ENCODE measurements around the gene METTL14. TPM values are rescaled to one million over a fixed set of nuclear protein-coding genes. Genes with fewer than 3 reads are reported as not detected.

METTL14 gene
- polyA plus RNA-seq, 3 donors = 4.3 to 10.6 (median 7.5) TPM

DNA sequence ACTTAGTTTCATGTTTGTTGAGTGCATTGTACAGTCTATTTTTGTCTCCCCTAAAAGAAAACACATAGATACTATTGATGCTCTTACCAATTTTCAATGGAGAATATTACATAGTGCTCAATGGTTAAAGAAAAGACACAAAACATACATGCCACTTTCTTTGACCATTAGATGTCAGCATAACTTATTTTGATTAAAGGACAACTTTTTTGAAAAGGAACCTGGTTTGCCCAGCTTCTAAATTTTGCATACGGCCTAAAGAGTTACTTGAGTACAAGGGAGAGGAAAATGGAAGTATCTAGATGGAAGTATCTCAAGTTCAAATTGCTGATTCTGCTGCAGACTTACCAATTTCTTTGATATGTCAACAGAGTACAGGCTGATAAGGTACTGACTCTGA, 68.5 kb downstream of the METTL14 start:
- no peak overlapping the region for H3K27ac ChIP-seq (ENCODE audit: low read depth, low read length)
- WGBS, 3 donors = 70 to 79% (median 72%) methylated on average over 1 of the region's 1 CpG

DNA sequence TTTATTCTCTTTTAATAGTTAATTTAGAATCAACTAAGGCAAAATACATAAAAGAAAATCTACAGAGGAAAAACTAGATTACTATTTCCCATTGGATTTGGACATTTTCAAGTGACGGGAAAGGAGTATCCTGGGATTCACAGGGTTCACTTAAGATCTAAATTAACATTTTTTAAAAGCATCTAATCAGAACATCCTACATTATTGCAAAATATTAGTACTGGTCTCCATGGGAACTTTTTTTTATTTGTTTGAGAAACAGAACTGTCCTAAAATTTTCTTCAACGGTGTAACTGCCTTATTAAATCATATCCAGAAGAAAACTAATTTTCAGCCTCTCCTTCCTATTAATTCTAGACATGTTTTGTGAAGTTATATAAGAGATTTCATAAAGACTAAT, 69.7 kb downstream of the METTL14 start:
- 66 to 78% (median 73%) methylated on average over 2 of the region's 2 CpGs for WGBS, 3 donors

DNA sequence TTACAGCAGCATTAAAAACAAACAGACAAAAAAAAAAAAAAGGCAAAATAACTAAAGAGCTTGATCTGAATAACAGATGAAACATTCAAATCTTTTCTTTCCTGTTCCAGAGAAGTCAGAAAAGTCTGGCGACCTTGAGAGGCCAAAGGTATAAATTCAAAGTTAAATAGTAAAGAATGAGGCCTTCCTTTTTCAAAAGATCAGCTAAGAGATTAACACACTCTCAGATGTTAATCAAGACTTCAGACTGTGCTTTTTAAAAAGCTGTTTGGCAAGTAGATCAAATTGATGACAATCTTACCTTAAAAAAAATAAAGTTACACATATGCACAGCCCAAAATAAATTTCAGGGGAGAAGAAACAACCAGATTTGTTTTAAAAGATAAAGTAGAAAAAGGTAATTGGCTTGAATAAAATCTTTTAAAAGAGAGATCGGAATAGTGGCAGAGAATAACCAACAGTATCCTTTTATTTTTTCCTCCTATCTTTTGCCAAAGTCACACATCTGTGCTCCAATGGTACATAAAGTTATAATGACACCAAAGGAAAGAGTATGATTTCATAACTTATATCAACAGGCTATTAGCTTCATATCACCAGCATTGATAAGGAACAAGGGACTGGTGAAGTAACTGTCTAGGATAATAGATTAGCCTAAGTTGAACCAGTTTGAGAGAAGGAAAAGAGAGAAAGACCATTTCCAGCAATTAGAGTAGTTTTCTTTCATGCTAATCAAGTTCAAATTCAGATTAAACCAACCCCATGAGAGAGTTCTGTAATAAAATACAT, 70.4 kb downstream of the METTL14 start:
- no peak overlapping the region for H3K27ac ChIP-seq (ENCODE audit: low read depth, low read length)
- WGBS, 3 donors = 59 to 72% (median 67%) methylated on average over 2 of the region's 2 CpGs

More for the DNA sequence above, 69.7 kb downstream of the METTL14 start:
- no peak overlapping the region for H3K27ac ChIP-seq (ENCODE audit: low read depth, low read length)

DNA sequence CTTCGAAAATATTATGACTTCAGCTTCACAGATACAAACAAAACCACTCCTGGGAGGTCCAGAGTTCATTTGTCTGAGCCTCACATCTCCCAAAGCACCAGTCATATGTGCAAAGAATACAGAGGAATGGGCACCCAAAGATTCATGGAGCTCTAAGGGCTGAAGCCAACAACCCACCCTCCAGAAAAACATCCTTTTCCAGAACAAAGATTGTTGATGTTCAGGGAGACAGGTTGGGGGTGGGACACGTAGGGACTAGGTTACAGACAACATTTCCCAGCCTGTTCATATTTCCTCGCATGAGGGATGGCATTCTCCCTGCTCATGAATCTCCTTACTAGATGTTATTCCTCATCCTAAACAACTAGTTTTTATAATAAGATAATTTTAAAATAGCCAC, 71.2 kb downstream of the METTL14 start:
- 68 to 88% (median 75%) methylated on average over 3 of the region's 3 CpGs for WGBS, 3 donors
- H3K27ac ChIP-seq (ENCODE audit: low read depth, low read length) = no peak overlapping the region

DNA sequence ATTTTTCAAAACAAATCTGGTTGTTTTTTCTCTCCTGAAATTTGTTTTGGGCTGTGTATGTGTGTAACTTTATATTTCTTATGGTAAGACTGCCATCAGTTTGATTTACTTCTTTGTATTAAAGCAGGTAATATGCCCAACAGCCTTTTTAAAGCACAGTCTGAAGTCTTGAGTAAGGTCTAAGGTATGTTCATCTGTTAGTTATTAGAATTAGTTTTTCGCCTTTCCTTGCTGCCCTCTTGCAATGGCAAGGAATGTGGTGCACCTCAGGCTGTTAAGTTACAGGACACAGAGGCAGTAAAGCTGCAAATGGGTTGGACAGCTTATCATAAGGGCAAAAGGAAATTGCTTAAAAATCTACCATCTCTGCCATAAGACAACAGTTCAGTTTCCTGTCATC, 71.8 kb downstream of the METTL14 start:
- WGBS, 3 donors = 94 to 97% (median 97%) methylated on average over 1 of the region's 1 CpG
- H3K27ac ChIP-seq (ENCODE audit: low read depth, low read length) = no peak overlapping the region

DNA sequence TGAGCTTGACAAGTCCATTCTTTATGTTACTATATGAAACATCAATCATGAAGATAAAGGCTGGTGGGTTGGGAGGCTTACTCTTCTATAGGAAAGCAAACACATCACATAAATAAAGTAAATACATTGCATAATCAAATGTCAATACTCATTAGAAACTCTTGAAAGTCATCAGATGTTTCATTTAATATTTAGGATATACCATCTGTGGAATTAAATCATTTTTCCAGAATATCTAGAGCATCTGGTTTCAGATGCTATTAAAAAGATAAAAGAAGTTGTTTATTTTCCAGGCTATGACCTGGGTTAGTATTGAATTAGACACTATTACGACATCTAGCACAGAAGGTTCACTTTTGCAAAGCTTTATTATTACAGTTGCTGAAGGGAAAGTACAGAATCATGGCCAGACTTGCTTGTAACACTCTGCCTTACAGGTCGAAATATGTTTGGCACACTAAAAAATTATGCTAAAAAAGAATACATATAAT, 72.6 kb downstream of the METTL14 start:
- no peak overlapping the region for H3K27ac ChIP-seq (ENCODE audit: low read depth, low read length)
- WGBS, 3 donors = 42 to 63% (median 58%) methylated on average over 2 of the region's 2 CpGs

DNA sequence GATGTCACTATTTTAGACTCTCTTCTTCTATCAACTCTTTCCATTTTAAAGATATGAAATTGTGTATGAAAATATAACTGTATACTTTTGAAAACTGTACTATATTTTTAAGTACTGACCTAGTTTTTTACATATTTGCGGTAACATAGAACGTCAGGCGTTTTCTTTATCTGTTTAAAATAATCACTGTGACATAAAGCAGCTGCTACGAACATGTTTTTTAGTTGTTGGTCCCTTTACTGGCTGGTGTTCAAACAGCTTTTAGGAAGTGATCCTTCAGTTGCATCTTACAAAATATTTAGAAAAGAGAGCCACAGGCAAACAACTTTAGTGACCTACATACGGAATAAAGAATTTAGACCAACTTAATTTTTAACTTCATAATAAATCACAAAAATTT, 73.1 kb downstream of the METTL14 start:
- WGBS, 3 donors = 42 to 60% (median 59%) methylated on average over 5 of the region's 5 CpGs
- H3K27ac ChIP-seq (ENCODE audit: low read depth, low read length) = no peak overlapping the region

DNA sequence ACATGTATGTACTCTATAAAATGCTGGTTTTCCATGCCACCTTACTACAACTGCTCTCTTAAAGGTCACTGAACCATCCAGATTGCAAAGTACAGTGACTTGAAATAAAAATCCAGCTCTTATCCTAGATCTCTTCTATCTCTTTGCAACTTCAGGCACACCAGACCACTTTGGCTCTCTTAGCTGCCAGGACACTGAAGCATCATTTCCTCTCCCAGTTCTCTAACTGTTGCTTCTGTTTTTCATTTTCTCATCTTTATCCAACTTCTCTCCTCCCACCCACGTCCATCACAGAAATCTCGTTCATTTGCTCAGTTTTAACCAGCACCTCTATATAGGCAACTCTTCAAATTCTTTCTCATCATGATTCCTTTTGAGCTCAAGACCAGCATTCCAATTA, 74.3 kb downstream of the METTL14 start:
- WGBS, 3 donors = 51 to 73% (median 52%) methylated on average over 2 of the region's 2 CpGs
- no peak overlapping the region for H3K27ac ChIP-seq (ENCODE audit: low read depth, low read length)

DNA sequence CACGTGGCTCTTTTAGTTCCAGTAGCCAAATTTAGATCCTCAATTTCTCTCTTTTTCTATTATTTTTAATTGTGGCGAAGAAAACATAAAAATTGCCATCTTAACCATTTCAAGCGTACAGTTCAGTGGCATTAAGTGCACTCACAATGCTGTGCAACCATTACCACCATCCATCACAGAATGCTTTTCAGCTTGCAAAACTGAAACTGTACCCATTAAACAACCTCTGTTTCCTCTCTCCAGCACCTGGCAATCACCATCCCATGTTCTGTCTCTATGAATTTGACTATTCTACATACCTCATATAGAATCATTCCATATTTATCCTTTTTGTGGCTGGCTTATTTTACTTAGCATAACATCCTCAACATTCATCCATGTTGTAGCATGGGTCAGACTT, 74.9 kb downstream of the METTL14 start:
- no peak overlapping the region for H3K27ac ChIP-seq (ENCODE audit: low read depth, low read length)
- 87 to 95% (median 87%) methylated on average over 3 of the region's 3 CpGs for WGBS, 3 donors

DNA sequence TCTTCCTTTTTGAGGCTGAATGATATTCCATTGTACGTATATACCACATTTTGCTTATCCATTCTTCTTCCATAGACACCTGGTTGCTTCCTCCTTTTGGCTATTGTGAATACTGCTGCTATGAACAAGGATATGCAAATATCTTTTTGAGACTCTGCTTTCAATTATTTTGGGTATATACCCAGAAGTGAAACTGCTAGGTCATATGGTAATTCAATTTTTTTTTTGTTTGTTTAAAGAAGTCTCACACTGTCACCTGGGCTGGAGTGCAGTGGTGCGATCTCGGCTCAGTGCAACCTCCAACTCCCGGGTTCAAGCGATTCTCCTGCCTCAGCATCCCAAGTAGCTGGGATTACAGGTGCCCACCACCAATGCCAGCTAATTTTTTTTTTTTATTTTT, 75.3 kb downstream of the METTL14 start:
- no peak overlapping the region for H3K27ac ChIP-seq (ENCODE audit: low read depth, low read length)
- 96 to 98% (median 97%) methylated on average over 5 of the region's 5 CpGs for WGBS, 3 donors

DNA sequence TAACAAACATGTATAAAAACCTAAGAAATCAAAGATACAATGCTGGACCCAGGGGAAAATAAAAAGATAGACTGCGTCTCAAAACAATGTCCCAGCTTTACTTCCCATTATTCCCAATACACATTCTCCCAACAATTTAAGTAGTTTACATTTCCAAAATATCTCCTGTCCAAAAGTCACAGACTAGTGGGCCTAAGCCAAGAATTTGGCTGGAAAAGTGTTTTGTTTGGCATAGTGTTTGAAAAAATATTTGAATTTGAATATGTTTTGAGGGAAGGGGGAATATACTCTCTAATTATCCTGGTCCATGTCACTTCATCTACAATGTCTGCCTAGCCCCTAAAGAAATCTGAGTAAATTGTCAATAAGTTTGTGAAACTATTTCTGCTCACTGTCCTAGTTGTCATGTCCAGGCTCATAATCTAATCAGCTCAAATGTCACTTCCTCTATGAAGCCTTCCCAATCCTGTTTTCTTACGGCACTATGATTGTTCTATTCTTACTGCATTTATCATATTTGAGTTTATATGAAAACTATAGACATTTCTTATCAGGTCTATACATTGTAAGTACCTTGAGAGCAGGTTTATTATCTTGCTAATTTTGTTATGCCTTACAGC, 76.3 kb downstream of the METTL14 start:
- WGBS, 3 donors = 52 to 70% (median 66%) methylated on average over 2 of the region's 2 CpGs
- H3K27ac ChIP-seq (ENCODE audit: low read depth, low read length) = no peak overlapping the region

DNA sequence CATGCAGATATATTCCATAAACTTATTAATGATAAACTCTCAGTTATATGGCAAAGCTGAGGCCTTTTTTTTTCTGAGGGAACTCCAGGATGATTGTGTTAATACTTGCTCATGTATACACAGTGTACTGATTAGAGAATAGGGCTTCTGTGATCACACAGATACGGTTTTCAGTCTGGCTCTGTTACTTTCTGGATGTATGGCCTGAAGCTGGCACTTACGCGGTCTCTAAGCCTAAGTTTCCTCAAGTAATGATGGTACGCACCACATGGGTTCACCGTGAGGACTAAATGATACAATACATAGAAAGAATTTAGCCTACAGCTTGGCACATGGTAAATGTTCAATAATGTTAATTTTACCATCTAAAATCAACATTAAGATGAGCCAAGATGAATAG, 77.0 kb downstream of the METTL14 start:
- WGBS, 3 donors = 77 to 83% (median 77%) methylated on average over 5 of the region's 5 CpGs
- no peak overlapping the region for H3K27ac ChIP-seq (ENCODE audit: low read depth, low read length)

DNA sequence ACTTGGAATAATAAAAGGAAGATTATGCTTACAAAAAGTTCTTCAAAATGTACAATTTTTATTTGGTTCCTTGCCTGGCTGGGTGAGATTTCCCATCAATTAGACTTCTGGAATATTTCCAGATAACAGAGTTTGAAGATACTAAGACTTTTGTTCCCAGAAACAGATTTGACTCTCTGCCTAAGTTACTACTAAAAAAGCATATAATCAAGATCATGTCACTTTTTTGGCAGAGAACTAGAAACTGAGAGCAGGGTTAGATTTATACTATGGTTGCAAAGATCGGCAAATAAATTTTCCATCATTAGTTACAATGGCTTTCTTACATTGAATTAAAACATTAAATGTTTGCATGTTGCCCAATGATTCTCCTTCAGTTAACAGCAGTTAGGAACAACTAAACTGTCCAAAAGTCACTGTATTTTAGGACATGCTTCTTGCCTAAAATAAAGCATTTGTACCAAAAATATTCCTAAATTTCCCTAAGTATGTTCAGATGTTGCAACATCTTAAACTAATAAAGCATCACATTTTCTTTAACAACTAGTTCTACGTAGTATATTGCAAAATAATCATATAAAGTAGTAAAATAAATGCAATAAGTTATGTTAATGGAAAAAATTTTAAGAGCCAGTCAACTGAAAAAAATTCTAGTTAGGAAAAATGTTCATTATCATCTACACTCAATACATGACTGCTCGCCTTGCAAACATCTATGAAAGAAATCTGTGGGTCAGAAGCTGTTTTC, 77.7 kb downstream of the METTL14 start:
- no peak overlapping the region for H3K27ac ChIP-seq (ENCODE audit: low read depth, low read length)
- WGBS, 3 donors = 55 to 69% (median 64%) methylated on average over 3 of the region's 3 CpGs

Other genes with a start within 250 kb of the METTL14 start
- 10 to 100 TPM; 12.2 to 29.4 (median 15.6) TPM for gene SEC24D, start 150.7 kb downstream of the METTL14 start, polyA plus RNA-seq
- gene SYNPO2, start 203.5 kb downstream of the METTL14 start, polyA plus RNA-seq = 10 to 100 TPM in 2 of 3 donors, 1 to 10 TPM in 1; 2.2 to 28.5 (median 27.8) TPM